ENCODE results near the gene ZNF860. TPM values are rescaled to one million over a fixed set of nuclear protein-coding genes. Genes with fewer than 3 reads are reported as not detected.

The ZNF860 gene
- polyA plus RNA-seq (2011; rRNA removed) (0.48 and 0.63 TPM in 2 replicates), polyA minus RNA-seq (2011; rRNA and poly(A)+ RNA removed) (0.60 and 0.74 TPM in 2 replicates)

DNA sequence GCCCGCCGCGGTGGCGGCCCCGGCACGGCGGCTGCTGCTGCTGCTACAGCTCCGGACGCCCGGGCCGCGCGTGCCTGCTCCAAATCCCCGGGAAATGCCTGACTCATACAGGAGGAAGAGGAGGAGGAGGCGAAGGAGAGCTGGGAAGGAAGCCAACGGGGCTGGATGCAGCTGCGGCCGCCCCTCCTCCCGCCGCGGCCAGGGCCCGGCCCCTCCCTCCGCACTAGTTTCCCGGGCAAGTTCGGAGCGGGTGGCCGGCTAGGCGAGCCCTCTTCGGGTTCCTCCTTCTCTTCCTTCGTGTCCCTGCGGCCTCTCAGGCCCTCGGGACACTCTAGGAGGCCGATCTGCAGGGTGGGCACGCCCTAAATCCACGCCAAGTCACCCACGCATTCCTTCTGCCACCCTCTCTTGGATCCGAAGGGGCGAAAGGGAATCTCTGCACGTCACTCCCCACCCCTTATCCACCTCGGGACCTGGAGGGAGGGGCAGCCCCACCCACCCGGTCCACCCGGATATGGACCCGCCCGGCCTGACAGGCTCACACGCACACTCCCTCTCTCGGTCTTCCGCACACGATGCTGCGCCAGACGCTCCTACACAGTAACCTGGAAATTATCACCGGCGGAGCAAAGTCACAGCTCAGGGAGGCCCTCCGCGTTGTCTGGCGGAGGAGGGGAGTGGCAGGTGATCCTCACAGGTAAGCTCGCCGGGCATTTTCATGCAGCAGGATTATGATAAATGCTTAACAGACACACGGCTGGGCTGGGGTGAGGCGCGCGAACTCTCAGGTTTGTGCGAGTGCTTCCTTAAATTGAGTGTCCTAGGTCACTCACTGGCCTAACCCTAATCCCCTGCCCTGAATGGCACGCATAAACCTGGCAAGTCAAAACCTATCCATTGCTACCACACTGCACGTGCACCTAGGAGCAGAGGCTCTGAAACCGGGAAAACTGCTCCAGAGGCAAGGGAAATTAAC is at the start of gene ZNF860, which contains the start of gene OSBPL10:
Gene ZNF860, plus strand, starts transcription at position 545 of the 976 bp plus-strand sequence. CDS start 7,330 bp downstream, outside the sequence.
Gene OSBPL10, minus strand, starts transcription at position 57 of the 976 bp plus-strand sequence. CDS start 83 bp downstream, outside the sequence.
- DNase-seq (ENCODE audit: low read depth, low spot score): peak; percentile 81
- TF ChIP-seq, protein P1, sequence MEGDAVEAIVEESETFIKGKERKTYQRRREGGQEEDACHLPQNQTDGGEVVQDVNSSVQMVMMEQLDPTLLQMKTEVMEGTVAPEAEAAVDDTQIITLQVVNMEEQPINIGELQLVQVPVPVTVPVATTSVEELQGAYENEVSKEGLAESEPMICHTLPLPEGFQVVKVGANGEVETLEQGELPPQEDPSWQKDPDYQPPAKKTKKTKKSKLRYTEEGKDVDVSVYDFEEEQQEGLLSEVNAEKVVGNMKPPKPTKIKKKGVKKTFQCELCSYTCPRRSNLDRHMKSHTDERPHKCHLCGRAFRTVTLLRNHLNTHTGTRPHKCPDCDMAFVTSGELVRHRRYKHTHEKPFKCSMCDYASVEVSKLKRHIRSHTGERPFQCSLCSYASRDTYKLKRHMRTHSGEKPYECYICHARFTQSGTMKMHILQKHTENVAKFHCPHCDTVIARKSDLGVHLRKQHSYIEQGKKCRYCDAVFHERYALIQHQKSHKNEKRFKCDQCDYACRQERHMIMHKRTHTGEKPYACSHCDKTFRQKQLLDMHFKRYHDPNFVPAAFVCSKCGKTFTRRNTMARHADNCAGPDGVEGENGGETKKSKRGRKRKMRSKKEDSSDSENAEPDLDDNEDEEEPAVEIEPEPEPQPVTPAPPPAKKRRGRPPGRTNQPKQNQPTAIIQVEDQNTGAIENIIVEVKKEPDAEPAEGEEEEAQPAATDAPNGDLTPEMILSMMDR (IDR thresholded peaks at IDR 0.05; ENCODE audit: low read depth, low read length): no peak
- Histone ChIP-seq H3K27me3 (ENCODE audit: control insufficient read depth, insufficient read depth, low read length) (no peaks in the 10 kb centered on the region), H3K9me3 (ENCODE audit: control insufficient read depth, insufficient read depth, low read length) (no peaks in the 10 kb centered on the region; the same call in 1 of the 2 replicates), H3K4me3 (ENCODE audit: low read depth, low read length) (peak within 1 kb of the TSS; percentile 90), H3K27ac (ENCODE audit: low read depth, low read length) (peak within 1 kb of the TSS; percentile 52)
- POLR2A ChIA-PET: interaction anchor here (0.7 kb wide), 1 partner anchor 76 kb away, joined by 3 read pairs; no protein-coding TSS in a partner anchor
- CTCF ChIA-PET: interaction anchor here (0.7 kb wide), 1 partner anchor 272 kb away, joined by 3 read pairs; no protein-coding TSS in a partner anchor

DNA sequence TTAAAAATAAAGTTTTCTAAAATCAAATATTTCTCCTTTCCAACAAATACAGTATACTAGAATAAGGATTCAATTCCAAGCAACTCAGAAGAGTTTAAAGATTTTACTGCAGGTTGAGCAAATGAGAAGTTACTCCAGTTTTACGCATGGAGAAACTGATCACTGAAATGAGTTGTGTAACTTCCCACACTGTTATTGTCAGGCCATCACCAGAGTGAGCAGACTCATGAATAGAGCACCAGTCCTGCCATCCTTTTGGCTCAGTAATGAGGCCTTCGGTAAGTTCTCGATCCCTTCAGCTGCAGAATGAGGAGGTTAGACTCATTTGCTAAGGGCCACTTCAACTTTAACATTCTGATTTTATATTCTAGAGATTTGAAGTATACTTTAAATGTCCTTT is 48.6 kb upstream of the ZNF860 start:
- POLR2A ChIA-PET: no interaction called here
- H3K4me3 ChIP-seq (ENCODE audit: low read depth, low read length): no peak overlapping the region
- CTCF ChIA-PET: interaction anchor here (0.6 kb wide), 1 partner anchor 34 kb away, joined by 3 read pairs; no protein-coding TSS in a partner anchor
- no peaks in the 10 kb centered on the region for H3K27me3 ChIP-seq (ENCODE audit: control insufficient read depth, insufficient read depth, low read length)
- no peak for DNase-seq (ENCODE audit: low read depth, low spot score)
- H3K27ac ChIP-seq (ENCODE audit: low read depth, low read length): no peak overlapping the region
- TF ChIP-seq, protein P1 (IDR thresholded peaks at IDR 0.05; ENCODE audit: low read depth, low read length): no peak
- H3K9me3 ChIP-seq (ENCODE audit: control insufficient read depth, insufficient read depth, low read length): no peaks in the 10 kb centered on the region

DNA sequence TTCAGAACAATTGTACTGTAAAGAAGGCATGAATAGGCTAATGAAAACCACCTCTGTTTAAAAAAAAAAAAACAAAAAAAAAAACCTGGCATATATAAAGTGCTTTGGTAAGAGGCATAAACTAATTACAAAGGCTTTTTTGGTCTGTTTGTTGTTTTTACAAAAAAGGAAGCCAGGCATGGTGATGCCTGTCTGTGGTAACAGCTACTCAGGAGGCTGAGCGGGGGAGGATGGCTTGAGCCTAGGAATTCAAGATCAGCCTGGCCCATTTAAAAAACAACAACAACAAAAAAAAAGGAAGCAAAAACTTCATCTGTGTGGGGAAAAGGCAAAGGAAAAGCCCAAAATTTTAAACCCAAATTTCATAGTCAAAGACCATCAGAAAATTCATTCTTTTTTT is 47.5 kb upstream of the ZNF860 start:
- ChIA-PET POLR2A (interaction anchor here (0.7 kb wide), 1 partner anchor 13 kb away, joined by 5 read pairs; no protein-coding TSS in a partner anchor), CTCF (no interaction called here)
- no peak for DNase-seq (ENCODE audit: low read depth, low spot score)
- H3K27ac ChIP-seq (ENCODE audit: low read depth, low read length): no peak overlapping the region
- TF ChIP-seq, protein P1 (IDR thresholded peaks at IDR 0.05; ENCODE audit: low read depth, low read length): no peak
- no peak overlapping the region for H3K4me3 ChIP-seq (ENCODE audit: low read depth, low read length)
- H3K9me3 ChIP-seq (ENCODE audit: control insufficient read depth, insufficient read depth, low read length): no peaks in the 10 kb centered on the region
- H3K27me3 ChIP-seq (ENCODE audit: control insufficient read depth, insufficient read depth, low read length): no peaks in the 10 kb centered on the region

DNA sequence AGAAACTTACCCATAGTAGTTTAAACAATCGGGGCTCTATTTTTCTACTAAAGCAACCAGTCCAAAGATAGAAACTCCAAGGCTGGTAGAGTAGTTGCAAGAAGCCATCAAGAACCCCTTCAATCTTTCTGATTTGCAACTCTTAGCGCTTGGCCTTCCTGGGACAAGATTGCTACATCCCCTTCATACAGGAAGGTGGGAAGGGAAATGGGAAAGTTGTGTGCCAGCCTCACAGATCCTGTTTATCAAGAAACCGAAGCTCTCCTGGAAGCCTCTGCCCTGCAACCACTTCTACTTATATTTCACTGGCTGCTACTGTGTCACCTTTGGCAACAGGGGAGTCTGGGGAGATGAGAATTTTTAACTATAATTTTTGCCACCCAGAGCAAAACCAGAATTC is 46.7 kb upstream of the ZNF860 start:
- no peaks in the 10 kb centered on the region for H3K9me3 ChIP-seq (ENCODE audit: control insufficient read depth, insufficient read depth, low read length)
- H3K27ac ChIP-seq (ENCODE audit: low read depth, low read length): no peak overlapping the region
- no peaks in the 10 kb centered on the region for H3K27me3 ChIP-seq (ENCODE audit: control insufficient read depth, insufficient read depth, low read length)
- no peak for DNase-seq (ENCODE audit: low read depth, low spot score)
- no peak overlapping the region for H3K4me3 ChIP-seq (ENCODE audit: low read depth, low read length)
- ChIA-PET POLR2A (no interaction called here), CTCF (no interaction called here)
- TF ChIP-seq, protein P1 (IDR thresholded peaks at IDR 0.05; ENCODE audit: low read depth, low read length): no peak

Measured in AG04450 (cell line).